Peyer's patch (tissue), 4 donors: ENCODE measurements around the gene FCGR3A.

Experiments used
- CTCF ChIP-seq, 6 experiments: fragments of 450-650 bp in 4 of 6; fragments of 200-600 bp in 2 of 6; sonication (generic) in 1 of 6; IDR thresholded peaks; one replicate each; pipeline ENCODE4 v1.5.1; 2017 to 2019; ENCODE audit warnings: antibody characterized with exemption in 6 of 6, mild to moderate bottlenecking in 3 of 6, moderate library complexity in 1 of 6
- POLR2A ChIP-seq, 2 donors: fragments of 450-650 bp; IDR thresholded peaks; one replicate each; pipeline ENCODE4 v1.5.1; 2017; ENCODE audit warnings: antibody characterized with exemption in 2 of 2, mild to moderate bottlenecking in 2 of 2, moderate library complexity in 2 of 2

GRCh38 chr1:161505686-161506085, 43.9 kb downstream of the FCGR3A start:
- TF ChIP-seq CTCF (IDR thresholded peaks at IDR 0.05) (no peak), POLR2A (IDR thresholded peaks at IDR 0.05) (no peak)
